Measurements from ENCODE around the gene UQCC5.

UQCC5 gene, protein sequence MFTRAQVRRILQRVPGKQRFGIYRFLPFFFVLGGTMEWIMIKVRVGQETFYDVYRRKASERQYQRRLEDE

DNA sequence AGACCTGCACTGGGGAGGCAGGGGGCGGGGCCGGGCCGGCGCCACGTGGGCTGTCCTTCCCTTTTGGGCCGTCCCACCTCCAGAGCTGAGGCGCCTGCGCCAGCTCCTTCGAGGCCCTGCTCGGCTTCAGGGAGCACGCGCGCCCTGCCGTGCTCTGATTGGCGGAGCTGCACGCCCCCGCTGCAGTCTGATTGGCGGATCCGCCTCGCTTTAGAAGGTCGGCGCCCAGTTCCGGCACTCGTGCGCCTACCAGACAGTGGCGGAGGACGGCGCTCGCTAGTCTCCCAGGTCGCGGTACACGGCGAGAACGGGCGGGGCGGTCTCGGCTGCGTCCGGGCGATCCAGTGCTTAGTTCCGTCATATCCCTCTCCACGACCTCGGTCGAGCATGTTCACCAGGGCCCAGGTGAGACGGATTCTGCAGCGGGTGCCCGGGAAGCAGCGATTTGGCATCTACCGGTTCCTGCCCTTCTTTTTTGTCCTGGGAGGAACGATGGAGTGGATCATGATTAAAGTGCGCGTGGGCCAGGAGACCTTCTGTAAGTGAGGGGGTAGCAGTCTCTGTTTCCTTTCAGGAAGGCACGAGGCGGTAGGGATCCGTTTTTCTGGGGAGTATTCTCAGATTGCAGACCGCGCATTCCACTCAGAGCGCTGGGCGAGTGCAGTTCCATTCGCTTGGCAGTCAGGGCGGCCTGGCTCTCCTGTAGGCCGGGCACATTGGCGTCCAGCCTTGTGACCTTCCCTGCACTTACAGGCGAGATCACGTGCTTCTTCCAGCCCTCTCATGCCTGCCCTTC lies at the start of gene UQCC5:
Gene UQCC5 (plus strand): TSS at position 237 of the 796 bp plus-strand sequence. CDS start 151 bp downstream, at position 388.
- peak; percentile 95 for DNase-seq (ENCODE audit: low read depth)

DNA sequence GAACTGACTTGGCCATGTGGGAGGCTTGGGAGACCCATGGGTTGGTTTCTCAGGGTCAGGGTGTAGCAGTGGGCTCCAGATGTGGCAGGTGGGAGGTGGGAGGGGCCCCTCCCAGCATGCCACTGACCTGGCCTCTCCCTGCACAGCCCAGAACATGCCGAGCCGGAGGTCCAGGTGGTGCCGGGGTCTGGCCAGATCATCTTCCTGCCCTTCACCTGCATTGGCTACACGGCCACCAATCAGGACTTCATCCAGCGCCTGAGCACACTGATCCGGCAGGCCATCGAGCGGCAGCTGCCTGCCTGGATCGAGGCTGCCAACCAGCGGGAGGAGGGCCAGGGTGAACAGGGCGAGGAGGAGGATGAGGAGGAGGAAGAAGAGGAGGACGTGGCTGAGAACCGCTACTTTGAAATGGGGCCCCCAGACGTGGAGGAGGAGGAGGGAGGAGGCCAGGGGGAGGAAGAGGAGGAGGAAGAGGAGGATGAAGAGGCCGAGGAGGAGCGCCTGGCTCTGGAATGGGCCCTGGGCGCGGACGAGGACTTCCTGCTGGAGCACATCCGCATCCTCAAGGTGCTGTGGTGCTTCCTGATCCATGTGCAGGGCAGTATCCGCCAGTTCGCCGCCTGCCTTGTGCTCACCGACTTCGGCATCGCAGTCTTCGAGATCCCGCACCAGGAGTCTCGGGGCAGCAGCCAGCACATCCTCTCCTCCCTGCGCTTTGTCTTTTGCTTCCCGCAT lies 49.2 kb upstream of the UQCC5 start:
- DNase-seq (ENCODE audit: low read depth): no peak

DNA sequence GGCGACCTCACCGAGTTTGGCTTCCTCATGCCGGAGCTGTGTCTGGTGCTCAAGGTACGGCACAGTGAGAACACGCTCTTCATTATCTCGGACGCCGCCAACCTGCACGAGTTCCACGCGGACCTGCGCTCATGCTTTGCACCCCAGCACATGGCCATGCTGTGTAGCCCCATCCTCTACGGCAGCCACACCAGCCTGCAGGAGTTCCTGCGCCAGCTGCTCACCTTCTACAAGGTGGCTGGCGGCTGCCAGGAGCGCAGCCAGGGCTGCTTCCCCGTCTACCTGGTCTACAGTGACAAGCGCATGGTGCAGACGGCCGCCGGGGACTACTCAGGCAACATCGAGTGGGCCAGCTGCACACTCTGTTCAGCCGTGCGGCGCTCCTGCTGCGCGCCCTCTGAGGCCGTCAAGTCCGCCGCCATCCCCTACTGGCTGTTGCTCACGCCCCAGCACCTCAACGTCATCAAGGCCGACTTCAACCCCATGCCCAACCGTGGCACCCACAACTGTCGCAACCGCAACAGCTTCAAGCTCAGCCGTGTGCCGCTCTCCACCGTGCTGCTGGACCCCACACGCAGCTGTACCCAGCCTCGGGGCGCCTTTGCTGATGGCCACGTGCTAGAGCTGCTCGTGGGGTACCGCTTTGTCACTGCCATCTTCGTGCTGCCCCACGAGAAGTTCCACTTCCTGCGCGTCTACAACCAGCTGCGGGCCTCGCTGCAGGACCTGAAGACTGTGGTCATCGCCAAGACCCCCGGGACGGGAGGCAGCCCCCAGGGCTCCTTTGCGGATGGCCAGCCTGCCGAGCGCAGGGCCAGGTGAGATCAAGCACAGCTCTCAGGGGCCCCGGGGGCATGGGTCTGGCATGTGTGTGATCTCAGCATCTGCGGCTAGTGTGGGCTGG lies 48.4 kb upstream of the UQCC5 start:
- DNase-seq (ENCODE audit: low read depth): no peak

DNA sequence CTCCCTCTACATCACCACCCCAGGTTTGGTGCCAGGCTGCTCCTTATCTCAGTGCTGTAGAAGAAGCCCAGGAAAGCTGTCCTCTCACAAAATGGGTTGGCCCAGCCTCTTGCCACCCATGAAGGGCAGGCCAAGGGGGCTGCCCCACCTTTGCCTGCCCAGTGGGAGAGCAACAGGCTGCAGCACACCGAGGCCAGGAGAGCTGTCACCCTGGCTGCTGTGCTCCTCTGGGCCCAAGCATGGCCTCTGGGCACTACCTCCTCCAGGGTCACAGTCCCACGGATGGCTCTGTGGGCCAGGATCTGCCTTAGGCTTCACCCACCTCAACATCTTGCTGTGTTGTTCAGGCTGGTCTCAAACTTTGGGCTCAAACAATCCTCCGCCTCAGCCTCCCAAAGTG lies 47.7 kb upstream of the UQCC5 start:
- no peak for DNase-seq (ENCODE audit: low read depth)

DNA sequence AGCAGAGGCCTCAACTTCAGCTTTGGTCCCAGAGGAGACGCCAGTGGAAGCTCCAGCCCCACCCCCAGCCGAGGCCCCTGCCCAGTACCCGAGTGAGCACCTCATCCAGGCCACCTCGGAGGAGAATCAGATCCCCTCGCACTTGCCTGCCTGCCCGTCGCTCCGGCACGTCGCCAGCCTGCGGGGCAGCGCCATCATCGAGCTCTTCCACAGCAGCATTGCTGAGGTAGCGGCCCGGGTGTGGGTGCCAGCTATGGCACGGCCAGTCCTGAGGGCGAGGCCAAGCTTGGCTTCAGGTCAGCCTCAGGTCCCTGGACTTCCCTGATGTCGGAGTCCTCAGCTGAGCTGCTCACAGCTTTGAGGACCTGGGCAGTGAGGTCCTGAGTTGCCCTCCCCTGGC lies 47.0 kb upstream of the UQCC5 start:
- no peak for DNase-seq (ENCODE audit: low read depth)

DNA sequence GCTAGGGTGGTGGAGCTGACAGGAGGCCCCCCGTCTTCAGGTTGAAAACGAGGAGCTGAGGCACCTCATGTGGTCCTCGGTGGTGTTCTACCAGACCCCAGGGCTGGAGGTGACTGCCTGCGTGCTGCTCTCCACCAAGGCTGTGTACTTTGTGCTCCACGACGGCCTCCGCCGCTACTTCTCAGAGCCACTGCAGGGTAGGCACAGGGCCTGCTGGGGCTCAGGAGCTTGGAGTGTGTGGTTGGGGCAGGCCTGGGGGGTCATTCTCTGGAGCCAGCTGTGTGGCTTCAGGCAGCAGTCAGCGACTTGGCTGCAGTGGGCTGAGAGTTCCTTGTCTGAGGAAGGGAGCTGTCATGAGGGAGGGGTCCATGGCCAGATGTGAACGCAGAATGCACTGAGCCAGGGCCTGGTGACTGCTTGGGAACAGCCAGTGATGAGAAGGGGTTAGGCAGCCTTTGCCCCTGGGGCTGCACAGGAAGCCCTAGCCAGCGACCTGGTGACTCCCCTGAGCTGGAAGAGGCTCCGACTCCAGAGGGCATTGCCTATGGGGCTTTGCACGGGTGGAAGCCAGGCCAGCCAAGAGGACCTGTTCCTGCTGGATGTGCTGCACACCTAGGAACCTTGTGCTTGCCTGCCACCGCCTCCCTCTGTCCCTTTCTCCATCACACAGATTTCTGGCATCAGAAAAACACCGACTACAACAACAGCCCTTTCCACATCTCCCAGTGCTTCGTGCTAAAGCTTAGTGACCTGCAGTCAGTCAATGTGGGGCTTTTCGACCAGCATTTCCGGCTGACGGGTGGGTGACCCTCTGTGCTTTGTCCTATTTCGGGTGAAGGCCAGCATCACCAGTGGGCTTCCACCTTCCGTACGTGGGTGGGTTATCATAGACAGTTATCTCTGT lies 46.1 kb upstream of the UQCC5 start:
- no peak for DNase-seq (ENCODE audit: low read depth)

DNA sequence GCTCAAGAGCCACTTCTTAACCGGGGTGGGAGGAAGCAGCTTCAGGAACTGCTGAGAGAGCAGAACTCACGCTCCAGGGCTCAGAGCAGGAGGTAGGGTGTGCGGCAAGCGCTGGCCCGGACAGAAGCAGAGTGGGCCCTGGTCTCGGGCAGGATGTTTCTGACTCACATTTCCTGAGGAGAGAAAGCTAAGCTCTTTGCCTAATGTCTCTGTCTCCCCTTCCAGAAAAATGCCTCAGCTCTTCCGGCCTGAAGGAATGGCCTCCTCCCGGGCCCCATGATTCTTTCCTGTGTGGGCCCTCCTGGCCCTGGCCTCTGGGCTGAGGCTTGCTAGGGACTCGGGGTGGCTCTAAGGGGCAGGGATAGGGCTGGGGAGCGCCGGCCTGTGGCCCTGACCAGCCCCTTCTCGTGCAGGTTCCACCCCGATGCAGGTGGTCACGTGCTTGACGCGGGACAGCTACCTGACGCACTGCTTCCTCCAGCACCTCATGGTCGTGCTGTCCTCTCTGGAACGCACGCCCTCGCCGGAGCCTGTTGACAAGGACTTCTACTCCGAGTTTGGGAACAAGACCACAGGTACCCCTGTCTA lies 45.4 kb upstream of the UQCC5 start:
- DNase-seq (ENCODE audit: low read depth): no peak

DNA sequence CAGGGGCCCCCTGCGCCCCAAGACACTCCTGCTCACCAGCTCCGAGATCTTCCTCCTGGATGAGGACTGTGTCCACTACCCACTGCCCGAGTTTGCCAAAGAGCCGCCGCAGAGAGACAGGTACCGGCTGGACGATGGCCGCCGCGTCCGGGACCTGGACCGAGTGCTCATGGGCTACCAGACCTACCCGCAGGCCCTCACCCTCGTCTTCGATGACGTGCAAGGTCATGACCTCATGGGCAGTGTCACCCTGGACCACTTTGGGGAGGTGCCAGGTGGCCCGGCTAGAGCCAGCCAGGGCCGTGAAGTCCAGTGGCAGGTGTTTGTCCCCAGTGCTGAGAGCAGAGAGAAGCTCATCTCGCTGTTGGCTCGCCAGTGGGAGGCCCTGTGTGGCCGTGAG lies 44.3 kb upstream of the UQCC5 start:
- DNase-seq (ENCODE audit: low read depth): no peak

DNA sequence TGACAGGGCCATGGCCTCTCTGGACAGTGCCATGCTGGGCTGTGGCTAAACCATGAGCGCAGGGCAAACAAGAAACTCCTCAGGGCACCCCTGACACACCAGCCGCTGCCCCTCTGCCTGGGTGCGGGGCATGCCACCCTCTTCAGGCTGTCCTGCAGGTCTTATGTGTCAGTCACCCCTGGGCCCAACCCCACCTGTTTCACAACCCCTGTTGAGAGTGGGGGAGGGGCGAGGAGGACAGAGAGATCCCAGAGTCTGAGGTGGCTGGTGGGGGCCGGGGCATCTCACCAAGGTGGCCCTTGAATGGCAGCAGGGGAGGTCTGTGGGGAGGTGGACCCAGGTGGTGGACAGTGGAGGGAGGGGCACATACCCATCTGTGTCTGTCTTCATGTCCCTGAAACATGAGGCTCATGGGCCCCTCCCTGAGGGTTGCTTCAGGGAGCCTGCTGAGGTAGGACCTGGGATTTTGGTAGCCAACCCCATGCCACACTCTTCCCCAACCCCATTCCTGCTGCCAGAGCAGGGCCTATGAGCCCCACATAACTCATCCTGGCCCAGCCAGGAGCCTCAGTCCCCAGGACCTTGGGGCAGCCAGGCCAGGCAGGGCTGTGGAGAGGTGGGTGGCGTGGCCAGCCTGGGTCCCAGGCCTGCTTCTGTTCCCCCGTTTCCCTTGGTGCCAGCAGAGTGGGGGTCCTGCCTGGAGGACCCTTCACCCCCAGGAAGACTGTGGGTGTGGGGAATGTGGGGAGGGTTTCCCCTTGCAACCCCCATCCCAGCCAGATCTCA lies 43.0 kb upstream of the UQCC5 start:
- no peak for DNase-seq (ENCODE audit: low read depth)

DNA sequence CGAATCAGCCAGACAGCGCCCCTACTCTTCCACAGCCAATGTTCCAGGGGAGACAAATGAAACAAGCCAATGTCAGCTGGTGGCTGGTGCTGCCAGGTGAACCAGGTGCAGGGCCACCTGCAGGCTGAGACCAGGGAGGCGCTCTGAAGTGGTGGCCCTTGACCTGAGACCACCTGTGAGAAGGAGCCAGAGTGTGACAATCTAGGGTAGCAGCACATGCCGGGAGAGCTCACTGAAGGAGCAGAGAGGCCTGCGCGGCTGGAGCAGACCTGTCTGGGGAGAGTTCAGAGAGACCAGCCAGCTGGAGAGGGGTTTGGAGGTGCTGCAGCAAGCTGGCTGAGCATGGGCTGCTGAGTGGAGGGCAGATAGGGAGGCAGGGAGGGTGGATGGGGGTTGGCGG lies 42.0 kb upstream of the UQCC5 start:
- no peak for DNase-seq (ENCODE audit: low read depth)

DNA sequence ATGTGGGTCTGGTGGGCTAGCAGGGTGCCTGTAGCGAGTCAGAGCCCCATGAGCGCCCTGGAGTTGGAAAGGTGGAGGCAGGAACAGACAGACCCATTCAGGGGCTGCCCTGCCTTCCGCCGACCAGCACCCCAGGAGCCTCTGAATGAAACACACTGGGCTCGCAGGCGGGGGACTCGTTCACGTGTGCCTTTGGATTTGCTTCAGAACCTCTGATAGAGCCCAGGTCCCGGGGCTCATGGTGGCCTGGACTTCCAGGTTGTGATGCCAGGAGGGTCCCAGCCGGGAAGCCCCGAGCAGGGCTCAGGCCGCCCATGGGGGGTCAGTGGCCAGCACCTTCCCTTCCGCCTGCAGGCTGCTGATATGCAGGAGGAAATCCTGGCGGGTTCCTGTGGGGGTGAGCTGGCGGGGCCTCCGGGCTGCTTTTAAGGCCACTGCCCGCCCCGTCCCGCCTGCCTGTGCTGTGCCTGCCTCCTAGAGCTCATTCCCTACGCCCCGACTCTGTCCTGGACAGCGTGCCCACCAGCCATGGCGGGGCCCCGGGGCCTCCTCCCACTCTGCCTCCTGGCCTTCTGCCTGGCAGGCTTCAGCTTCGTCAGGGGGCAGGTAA lies 41.4 kb upstream of the UQCC5 start, which contains the start of gene STAB1:
Gene STAB1 (plus strand): TSS at position 453 of the 610 bp plus-strand sequence. CDS start 76 bp downstream, at position 529.
- no peak for DNase-seq (ENCODE audit: low read depth)

DNA sequence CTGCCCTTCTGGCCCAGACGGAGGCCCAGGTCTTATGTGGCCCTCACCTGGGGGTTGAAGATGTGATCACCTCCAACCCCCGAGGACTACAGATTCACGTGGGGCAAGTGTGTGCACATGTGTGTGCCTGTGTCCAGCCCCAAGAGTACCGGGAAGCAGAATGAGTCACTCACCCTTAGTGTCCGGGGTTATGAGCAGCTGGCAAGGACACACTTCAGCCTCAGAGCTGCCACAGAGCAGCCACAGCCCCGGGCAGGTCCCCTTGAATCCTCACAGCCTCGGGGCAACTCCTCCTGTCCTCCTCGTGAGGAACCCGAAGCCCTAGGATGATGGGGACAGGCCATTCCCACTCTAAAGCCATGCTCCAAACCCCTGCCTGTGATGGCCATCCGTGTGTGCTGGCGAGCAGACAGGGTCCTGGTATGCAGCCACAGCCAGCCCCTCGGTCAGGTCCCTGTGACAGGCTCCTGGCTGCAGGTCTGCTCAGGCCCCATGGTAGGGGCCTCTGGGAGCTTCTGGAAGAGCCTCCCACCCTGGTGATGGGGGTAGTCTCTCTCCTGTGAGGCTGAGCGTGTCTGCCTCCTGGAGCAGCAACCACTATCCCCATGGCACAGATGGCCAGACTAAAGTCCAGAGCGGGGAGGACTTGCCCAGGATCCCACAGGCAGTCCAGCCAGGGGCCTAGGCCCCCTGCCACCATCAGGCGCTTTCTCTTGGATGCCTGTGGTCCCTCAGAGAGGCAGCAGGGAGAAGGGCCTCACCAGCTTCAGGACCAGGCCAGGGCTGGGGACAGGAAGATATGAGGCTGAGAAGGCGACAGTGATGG lies 40.4 kb upstream of the UQCC5 start:
- no peak for DNase-seq (ENCODE audit: low read depth)

DNA sequence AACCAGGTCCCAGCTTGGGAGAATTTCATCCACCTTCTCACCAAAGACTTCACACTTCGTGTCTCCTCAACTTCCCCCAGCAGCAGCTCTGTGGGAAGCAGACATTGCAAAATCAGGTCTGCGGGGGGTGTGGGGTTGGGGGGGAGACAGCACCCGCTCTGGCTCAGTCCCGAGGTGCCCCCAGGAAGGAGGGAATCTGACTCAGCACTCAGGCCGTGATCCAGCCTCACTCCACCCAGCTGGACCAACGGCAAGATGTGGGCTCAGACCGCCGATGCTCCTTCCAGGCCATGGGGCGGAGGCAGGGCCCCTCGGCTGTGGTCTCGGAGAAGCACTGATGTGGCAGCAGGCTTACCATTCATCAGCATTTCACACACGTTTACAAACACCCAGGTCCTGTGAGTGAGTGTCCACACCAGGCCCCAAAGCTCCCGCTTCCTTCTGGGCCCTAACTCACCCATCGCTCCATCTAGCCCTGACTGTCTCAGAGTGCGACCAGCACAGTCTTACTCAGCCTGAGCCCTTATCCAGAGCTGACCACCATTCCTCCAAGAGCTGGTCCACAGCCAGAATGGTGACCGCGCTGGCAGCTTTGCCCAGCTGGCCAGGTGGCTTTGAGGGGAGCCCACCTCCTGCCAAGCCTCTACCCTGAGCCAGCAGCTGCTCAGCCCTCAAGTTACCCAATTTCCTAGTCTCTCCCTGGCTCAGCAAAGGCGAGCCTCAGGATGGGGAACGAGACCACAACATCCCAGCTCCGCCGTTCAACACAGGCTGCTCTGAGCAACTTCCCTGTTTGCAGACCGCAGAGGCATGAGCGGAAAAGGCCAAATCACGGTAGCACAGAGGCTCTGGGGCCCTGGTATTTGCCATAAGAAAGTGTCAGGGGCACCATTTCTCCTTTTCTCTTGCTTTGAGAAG lies 38.0 kb upstream of the UQCC5 start:
- DNase-seq (ENCODE audit: low read depth): no peak

DNA sequence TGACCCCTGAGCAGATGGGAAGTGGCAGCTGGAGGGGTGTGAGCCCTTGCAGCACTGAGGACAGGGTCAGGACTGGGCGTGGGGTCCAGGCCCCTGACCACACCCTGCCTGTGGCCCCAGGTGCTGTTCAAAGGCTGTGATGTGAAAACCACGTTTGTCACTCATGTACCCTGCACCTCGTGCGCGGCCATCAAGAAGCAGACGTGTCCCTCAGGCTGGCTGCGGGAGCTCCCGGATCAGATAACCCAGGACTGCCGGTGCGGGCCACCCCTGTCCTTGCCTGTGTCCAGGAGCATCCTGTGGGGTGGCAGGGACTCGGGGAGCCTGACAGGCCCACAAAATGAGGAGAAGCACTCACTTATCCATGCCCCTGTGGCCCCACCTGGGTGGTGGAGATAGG lies 35.4 kb upstream of the UQCC5 start:
- no peak for DNase-seq (ENCODE audit: low read depth)

DNA sequence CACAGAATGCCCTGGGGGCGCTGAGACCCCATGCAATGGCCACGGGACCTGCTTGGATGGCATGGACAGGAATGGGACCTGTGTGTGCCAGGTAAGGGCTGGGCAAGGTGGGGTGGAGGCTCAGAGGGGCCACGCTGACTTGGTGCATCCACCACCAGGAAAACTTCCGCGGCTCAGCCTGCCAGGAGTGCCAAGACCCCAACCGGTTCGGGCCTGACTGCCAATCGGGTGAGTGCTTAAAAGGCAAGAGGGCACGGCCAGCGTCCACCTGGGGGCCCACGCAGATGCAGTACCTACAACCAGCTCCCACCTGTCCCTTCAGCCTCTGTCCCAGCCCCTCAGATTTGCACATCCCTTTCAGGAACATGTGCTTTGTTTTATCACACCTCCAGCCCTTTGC lies 34.4 kb upstream of the UQCC5 start:
- DNase-seq (ENCODE audit: low read depth): no peak

DNA sequence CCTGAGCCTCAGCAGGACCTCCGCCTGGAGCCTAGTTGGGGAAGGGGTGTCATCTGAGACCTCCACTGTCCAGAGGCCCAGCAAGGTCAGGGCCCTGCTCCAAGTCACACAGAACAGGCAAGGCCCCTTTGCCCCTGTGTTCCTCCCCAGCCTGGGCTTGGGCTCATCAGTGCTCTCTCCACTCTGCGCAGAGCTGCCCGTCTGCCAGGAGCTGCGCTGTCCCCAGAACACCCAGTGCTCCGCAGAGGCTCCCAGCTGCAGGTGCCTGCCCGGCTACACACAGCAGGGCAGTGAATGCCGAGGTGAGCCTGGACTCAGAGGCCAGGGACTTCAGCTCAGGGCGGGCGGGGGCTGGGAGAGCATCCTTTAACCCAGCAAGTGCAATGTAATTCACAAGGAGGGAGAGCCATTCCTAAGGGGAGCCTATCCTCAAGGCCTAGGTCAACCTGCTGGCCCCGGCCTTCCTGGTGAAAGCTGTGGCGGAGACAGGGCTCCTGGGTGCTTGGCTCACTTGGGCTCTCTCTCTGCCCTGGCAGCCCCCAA lies 33.5 kb upstream of the UQCC5 start:
- DNase-seq (ENCODE audit: low read depth): no peak

DNA sequence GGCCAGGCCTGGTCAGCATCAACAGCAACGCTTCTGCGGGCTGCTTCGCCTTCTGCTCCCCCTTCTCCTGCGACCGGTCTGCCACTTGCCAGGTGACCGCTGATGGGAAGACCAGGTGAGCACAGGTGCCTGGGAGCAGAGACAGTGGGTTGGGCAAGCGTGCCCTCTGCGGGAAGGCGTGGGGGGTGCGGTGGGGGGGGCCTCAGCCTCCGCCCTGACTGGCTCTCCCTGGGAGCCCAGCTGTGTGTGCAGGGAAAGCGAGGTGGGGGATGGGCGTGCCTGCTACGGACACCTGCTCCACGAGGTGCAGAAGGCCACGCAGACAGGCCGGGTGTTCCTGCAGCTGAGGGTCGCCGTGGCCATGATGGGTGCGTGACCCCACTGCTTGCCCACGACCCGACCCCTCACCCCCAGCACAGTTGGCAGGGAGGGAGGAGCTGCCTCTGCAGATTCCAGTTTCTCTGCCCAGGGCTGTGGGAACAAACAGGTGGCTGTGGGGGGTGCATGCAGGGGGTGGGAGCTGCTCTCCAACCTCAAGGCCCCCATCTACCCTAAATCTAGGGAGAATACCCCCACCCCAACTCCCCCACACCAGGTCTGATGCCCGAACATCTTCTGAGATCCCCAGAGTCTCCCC lies 32.5 kb upstream of the UQCC5 start:
- DNase-seq (ENCODE audit: low read depth): no peak
